Measurements from ENCODE around the gene ZNF831.

GRCh38 chr20:59159493-59160376 lies 3.9 kb upstream of the ZNF831 start:
- TF ChIP-seq, protein P1, sequence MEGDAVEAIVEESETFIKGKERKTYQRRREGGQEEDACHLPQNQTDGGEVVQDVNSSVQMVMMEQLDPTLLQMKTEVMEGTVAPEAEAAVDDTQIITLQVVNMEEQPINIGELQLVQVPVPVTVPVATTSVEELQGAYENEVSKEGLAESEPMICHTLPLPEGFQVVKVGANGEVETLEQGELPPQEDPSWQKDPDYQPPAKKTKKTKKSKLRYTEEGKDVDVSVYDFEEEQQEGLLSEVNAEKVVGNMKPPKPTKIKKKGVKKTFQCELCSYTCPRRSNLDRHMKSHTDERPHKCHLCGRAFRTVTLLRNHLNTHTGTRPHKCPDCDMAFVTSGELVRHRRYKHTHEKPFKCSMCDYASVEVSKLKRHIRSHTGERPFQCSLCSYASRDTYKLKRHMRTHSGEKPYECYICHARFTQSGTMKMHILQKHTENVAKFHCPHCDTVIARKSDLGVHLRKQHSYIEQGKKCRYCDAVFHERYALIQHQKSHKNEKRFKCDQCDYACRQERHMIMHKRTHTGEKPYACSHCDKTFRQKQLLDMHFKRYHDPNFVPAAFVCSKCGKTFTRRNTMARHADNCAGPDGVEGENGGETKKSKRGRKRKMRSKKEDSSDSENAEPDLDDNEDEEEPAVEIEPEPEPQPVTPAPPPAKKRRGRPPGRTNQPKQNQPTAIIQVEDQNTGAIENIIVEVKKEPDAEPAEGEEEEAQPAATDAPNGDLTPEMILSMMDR (conservative IDR thresholded peaks at IDR 0.05), result no peak
- no peak for TF ChIP-seq ZFX (IDR thresholded peaks at IDR 0.05)
